GM18907 (cell line): Measurements from ENCODE around the gene HGS.
"Not testable (repeated sequence)": the region's sequence is repeated elsewhere in the genome, so short reads cannot be mapped to it uniquely, and the experiment has no call there.

Experiments used
- ATAC-seq: cut with Tn5 transposase; IDR thresholded peaks from one replicate; pipeline ENCODE4 v1.9.1; 2021; ENCODE audit warnings: mild to moderate bottlenecking, moderate library complexity; ENCODE audit not compliant: unreplicated experiment

The HGS gene

GRCh38 chr17:81655378-81656117 lies 28.3 kb upstream of the HGS start:
- no peak for ATAC-seq

- no peak for ATAC-seq
These were observed 27.6 kb upstream of the HGS start, which contains the start of gene PDE6G for GRCh38 chr17:81656118-81656743. TSS of gene PDE6G (minus strand) at chr17:81656542. CDS start at chr17:81653305, 3,237 bp downstream.

DNA sequence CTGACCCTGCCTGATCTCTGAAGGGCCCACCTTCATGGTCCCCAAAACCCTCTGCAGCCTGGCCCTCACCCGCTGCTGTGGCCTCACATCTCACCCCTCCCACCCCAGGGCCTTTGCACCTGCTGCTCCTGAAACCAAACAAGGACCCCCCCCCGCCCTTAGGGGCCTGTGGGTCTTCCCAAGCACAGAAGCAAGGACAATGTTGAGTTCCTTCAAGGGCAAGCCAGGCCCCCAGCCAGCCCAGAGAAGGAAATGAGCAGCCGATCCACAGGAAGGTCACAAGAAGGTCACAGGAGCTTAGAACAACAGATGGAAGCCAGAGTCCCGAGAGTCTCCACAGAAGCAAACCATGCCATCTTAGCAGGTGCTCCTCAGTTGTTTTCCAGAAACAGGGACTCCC lies 27.0 kb upstream of the HGS start:
- no peak for ATAC-seq

DNA sequence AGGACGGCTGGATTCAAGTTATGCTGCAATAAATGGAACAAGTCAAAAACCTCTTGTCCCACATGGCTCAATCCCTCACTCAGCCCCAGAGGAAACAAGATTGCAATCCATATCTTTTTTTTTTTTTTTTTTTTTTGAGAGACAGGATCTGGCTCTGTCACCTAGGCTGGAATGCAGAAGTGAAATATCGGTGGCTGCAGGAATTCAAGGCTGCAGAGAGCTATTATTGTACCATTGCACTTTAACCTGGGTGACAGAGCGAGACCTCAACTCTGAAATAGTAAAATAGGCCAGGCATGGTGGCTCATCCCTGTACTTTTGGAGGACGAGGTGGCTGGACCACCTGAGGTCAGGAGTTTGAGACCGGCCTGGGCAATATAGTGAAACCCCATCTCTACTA lies 24.8 kb upstream of the HGS start:
- no peak for ATAC-seq

DNA sequence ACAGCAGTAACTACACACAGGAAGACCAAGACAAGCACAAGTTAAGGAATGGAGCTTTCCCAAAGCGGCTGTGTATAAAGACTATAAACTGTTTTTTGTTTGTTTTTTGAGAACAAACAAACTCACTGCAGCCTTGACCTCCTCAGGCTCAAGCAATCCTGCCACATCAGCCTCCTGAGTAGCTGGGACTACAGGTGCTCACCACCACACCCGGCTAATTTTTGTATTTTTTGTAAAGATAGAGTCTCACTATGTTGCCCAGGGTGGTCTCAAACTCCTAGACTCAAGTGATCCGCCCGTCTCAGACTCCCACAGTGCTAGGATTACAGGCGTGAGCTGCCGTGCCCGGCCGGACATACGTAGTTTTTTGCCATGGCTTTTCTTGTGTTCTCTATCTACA lies 23.4 kb upstream of the HGS start:
- ATAC-seq: no peak

DNA sequence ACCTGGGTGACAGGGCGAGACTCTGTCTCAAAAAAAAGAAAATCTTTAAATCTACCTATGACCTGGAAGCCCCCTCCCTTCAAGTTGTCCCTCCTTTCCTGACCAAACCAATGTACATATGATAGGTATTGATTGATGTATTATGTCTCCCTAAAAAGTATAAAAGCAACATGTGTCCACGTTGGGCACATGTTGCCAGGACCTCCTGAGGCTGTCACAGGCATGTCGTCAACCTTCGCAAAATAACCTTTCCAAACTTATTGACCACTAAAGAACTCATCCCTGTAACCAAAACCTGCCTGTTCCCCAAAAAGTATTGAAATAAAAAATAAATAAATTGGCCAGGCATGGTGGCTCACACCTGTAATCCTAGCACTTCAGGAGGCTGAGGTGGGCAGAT lies 21.8 kb upstream of the HGS start:
- no peak for ATAC-seq

DNA sequence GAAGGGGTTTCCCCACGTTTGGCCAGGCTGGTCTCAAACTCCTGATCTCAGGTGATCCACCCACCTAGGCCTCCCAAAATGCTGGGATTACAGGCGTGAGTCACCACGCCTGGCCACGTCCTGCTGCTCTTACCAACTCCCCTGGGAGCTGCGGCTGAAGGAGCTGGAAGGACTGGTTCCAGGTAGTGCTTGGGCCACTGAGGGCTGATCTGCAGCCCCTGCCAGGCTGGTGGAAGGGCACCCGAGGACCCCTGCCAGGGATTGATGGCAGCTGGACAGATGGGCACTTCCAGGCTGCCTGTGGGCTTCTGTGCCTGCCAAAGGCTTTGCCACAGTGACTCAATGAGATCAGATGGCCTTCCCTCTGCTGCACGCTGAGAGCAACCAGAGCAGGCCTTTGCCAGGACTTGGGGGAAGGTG lies 19.8 kb upstream of the HGS start:
- no peak for ATAC-seq

DNA sequence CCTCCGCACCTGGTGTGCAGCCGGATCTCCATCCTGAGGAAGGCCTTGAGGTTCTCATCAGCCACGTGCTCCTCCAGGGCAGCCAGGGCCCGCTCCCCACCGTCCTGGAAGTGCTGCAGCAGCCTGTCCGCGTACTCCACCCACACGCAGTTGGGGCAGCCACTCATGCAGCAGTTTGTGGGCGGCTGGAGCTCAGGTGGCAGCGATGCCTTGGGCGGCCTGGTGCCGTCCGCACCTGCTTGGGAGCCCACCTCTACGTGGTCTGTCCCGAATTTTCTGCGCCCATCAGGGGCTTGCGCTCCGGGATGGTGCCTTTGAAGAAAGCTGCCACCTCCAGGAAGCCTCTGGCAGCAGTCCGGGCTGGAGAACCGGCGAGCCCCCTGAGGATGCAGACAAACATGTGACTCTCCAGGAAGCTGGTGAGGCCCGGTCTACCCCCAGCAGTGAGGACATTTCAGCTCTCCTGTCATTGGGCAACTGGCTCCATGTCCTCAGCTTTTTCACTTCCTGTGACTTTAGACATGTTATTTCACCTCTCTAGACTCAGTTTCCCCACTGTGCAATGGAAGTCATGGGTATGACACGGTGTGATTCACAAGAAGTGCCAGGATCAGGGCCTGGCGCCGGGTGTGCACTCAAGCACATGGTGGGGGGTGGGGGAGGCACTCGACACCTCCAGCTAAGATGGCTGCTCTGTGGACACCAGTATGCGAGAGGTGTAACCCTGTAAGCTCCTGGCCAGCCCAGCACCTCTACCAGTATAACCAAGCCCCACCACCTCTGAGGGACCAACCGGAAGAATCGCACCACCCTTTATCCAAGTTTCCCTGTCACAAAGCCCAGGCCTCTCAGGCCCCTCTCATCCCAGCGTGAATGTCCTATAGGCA lies 18.4 kb upstream of the HGS start:
- ATAC-seq: peak; percentile 9

DNA sequence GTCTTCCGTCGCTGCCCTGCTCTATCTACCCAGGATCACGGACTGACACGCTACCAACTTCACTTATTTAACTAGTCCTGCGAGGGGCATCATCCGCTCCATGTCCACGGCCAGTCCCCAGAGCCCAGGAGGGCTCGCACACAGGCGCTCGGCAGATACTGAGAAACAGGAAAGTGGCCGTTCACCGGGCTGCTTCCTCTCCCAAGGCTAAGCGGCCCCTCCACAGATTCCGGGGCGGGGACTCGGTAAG lies 17.8 kb upstream of the HGS start:
- ATAC-seq: no peak

DNA sequence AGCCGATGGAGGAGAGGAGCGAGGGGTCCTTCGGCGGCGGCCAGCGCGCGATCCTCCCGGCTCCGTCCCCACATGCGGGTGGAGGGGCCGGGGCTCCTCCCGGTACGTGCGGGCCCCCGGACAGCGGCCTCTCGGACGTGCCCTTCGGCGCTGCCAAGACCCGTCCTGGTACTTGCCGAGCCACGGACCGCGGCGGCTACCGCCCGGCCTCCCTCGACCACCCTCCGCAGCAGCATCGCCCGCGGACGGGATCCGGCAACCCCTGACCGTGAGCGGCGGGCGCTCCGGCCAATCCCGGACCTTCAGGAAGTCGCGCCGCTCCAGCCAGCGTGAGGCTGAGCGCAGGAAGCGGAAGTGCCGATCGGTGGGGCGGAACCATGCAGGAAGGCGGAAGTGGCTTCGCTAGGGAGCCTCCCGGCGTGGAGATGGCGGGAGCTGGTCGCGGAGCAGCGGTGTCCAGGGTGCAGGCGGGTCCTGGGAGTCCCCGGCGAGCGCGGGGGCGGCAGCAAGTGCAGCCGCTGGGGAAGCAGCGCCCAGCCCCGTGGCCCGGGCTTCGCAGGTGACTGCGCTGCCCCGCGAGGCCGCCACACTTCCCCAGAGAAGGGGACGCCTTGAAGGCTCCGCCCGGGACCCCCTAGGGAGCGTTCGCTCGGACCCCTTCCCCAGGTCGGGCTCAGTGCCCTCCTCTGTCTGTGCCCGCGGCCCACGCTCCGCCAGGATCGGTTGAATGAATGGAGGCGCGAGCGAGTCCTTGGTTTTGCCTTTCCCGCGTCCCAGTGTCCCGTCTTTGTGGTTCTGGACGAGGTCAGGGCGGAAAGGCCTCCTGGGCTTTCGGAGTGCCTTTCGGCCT lies 17.2 kb upstream of the HGS start, which contains the start of the genes CCDC137 and OXLD1:
Gene CCDC137, plus strand, starts transcription at position 396 of the 850 bp plus-strand sequence. Its CDS starts 30 bp downstream, at position 426.
Gene OXLD1, minus strand, starts transcription at position 264 of the 850 bp plus-strand sequence. Its CDS starts 28 bp downstream, at position 236.
- ATAC-seq: peak; percentile 90

GRCh38 chr17:81667754-81668153 lies 16.1 kb upstream of the HGS start:
- ATAC-seq: no peak

DNA sequence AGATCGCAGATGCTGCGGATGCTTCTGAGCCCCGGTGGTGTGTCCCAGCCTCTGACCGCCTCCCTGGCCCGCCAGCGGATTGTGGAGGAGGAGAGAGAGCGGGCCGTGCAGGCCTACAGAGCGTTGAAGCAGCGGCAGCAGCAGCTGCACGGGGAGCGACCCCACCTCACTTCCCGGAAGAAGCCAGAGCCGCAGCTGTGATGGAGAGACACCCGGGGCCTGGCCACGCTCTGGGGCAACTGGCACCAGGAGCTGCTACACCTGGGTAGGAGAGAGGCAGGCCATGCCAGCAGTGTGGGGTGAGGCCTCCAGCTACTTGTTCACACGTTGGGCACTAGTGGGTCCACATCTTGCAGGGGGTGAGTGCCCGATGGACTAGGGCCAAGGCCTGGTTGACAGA lies 11.3 kb upstream of the HGS start:
- no peak for ATAC-seq

DNA sequence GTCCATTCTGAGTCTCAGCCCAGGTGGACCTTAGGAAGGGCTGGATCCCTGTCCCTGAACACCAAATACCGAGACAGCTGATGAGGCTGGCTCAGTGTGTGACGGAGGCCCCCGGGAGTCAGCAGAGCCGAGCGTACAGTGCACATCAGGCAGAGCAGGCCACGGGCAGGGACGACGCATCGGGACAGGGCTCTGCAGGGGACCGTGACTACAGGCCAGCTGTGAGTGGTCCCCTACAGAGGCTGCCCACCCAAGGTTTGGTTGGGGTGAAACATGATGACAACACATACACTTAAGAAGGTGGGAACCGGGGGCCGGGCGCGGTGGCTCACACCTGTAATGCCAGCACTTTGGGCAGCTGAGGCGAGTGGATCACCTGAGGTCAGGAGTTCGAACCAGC lies 10.9 kb upstream of the HGS start:
- no peak for ATAC-seq

DNA sequence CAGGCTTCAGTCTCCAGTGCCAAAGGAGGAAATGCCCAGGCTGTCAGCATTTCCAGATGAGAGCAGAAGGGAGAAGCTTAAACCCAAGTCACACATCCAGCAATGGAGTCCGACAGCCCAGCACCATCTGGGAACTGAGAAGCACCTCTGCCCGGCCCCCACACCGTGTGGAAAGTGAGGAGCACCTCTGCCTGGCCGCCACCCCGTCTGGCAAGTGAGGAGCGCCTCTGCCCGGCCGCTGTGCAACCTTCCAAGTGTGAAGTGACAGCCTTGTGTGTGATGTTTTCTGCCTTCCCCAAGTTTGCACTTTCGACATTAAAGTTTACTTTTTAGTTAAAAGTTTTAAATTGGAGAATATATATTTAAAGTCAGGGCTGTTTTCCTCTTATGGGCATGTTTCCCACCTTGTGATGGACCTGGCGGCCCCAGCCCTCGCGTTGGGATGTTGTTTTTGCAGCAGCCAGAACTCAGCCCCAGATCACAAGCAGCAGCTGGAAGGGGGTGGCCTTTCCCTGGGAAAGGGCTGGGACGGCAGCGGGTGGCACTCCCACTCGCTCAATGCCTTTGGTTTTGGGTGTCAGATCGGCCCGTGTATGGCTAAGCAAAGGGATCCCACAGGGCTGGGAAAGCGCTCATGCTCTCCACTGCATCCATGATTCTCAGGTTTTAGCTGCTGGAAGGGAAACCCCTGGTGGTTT lies 10.1 kb upstream of the HGS start:
- no peak for ATAC-seq

DNA sequence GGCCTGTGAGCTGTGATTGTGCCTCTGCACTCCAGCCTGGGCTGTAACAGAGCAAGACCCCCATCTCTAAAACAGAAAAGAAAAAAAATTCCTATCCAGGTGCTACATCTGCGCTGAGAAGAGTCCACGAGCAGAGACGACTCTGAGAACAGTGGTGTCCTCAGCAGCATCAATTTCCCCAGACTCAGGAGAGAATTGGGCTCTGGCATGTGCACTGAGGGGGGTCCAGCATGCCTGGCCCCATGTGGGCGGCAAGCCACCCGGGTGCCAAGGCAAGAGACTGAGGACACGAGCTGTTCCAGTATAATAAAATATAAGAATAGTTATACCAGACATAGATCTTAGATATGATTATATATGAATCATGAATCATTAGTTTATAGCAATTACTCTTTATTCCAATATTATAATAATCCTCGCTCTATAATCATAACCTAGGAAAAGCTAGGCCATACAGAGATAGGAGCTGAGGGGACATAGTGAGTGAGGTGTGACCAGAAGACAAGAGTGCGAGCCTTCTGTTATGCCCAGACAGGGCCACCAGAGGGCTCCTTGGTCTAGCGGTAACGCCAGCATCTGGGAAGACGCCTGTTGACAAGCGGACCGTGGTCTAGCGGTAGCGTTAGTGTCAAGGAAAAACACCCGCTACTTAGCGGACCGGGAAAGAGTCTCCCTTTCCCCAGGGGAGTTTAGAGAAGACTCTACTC lies 8.1 kb upstream of the HGS start:
- ATAC-seq: not testable (repeated sequence)

GRCh38 chr17:81676906-81677305 lies 6.9 kb upstream of the HGS start:
- no peak for ATAC-seq

DNA sequence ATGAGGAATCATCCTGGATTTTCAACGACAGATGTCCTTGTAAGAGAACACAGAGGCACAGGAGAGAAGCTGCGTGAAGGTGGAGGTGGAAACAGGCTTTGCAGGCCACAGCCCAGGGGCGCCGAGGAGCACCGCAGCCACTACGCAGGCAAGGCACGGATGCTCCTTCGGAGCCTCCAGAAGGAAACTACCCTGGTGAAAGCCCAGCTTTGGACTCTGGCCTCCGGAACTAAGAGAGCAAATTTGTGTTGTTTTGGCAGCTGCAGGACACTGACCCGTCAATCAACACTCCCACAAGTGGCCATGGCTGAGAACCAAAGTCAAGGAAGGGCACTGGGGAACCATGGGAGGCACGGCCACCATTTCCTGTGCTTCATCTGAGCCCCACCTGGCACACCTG lies 3.7 kb upstream of the HGS start:
- ATAC-seq: no peak

- no peak for ATAC-seq
These were observed 2.1 kb upstream of the HGS start for GRCh38 chr17:81681672-81682071.

DNA sequence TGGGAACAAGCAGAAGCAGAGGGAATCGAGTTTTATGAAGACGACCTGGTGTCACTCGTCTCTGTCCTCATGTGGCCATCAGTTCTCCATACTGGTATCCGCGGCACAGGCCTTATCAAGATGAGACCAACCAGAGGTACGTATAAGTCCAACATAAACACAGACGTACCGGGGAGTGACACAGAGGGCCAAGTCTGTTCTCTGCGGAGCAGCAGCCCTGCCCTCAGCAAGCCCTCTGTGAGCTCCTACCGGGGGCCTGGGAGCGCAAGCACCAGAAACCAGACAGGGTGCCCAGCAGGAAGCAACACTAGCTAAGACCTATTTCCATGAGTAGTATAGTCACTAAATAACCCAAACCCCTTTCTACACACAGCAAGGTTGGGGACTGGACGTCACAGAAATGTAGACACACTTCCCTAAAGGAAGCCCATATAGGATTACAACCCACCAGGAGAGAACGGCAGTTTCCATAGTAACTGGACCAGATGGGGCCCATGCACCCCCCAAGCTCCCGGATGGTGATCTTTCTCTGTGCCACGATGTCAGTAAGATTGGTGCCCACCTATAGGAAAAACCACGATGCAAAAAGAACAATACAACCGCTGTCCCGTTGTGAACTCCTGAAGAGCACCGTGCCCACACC lies 1.1 kb upstream of the HGS start:
- ATAC-seq: no peak
